HS-27A (cell line): ENCODE results near the gene GARNL3.

Experiments
- DNase-seq: peaks from one replicate; pipeline ENCODE4 v3.0.0-alpha.2; 2012; ENCODE audit warnings: low read depth, missing footprints

The GARNL3 gene

GRCh38 chr9:127405344-127406125 is 141.0 kb downstream of the GARNL3 start:
- no peak for DNase-seq

DNA sequence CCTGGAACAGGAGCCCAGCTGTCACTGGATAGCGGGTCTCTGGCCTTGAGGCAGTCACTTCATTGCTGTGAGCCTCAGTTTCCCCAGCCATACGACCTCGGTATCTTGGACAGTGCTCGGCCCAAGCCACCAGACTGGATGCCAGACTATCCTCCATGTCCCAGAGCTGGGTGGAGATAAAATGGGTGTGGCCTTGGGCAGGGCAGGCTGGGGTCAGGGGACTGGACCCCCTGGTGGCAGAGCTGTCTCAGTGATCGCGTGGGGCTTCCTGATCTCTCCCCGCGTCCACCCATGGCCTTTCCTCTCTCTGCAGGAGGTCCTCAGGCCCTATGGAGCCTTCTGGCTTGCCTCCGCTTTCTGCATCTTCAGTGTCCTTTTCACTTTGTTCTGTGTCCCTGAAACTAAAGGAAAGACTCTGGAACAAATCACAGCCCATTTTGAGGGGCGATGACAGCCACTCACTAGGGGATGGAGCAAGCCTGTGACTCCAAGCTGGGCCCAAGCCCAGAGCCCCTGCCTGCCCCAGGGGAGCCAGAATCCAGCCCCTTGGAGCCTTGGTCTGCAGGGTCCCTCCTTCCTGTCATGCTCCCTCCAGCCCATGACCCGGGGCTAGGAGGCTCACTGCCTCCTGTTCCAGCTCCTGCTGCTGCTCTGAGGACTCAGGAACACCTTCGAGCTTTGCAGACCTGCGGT is 142.4 kb downstream of the GARNL3 start:
- DNase-seq, result no peak

DNA sequence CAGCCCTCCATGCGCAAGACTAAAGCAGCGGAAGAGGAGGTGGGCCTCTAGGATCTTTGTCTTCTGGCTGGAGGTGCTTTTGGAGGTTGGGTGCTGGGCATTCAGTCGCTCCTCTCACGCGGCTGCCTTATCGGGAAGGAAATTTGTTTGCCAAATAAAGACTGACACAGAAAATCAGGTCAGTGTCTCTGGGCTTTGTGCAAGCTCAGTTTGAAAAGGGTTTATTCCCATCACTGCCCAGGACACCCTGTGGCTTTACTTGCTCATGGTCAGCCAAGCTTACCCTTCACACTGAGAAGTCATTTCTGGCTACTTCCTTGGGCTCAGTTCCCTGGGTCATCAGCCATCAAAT is 142.9 kb downstream of the GARNL3 start:
- no peak for DNase-seq

DNA sequence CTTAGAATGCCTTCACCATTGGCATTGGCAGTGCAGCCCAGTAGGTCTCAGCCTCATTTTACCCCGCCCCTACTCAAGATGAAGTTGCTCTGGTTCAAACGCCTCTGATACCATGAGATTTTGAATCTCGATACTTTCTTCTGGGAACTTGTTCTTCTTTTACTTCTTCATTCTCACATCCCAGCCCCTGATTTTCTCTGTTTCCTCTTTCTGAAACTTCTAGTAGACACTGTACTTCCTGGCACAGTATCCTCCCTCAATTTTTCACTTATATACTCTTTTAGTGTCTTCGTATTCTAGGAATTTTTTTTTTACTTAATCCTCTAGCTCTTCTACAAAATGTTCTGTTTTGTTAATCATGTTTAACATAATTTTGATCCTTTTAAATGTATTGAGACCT is 146.5 kb downstream of the GARNL3 start:
- DNase-seq, result no peak

DNA sequence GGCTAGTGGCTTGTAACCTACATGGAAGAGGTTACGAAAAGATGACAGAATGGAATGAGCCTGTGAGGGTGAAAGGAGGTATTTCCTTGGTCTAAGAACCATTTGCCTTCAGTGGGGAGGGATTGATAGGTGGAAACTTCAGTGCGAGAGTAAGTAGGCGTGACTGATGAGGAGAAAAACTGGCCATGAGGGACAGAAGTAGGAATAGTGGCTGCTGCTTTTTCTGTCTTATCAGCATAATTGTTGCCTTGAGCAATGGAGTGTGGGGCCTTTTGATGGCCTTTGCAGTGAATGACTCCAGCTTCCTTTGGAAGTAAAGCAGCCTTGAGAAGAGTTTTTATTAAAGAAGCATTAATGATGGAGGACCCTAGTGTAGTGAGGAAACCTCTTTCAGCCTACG is 150.6 kb downstream of the GARNL3 start:
- DNase-seq, result no peak

DNA sequence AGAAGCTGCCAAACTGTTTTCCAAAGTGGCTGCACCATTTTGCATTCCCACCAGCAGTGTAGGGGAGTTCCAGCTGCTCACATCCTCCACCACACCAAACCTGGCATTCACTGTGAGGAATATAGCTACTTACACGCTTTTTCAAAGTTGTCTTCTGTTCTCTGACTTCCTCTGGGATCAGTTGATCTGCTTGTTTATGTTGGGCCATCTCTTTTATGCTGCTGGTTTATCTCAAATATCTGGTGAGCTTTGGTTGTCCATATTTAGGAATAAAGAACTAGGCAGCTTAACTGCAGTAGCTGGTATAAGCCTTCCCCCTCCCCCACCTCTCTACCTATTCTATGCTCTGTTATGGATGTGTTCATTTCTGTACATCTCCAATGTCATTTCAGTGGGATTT is 151.1 kb downstream of the GARNL3 start:
- DNase-seq, result no peak

DNA sequence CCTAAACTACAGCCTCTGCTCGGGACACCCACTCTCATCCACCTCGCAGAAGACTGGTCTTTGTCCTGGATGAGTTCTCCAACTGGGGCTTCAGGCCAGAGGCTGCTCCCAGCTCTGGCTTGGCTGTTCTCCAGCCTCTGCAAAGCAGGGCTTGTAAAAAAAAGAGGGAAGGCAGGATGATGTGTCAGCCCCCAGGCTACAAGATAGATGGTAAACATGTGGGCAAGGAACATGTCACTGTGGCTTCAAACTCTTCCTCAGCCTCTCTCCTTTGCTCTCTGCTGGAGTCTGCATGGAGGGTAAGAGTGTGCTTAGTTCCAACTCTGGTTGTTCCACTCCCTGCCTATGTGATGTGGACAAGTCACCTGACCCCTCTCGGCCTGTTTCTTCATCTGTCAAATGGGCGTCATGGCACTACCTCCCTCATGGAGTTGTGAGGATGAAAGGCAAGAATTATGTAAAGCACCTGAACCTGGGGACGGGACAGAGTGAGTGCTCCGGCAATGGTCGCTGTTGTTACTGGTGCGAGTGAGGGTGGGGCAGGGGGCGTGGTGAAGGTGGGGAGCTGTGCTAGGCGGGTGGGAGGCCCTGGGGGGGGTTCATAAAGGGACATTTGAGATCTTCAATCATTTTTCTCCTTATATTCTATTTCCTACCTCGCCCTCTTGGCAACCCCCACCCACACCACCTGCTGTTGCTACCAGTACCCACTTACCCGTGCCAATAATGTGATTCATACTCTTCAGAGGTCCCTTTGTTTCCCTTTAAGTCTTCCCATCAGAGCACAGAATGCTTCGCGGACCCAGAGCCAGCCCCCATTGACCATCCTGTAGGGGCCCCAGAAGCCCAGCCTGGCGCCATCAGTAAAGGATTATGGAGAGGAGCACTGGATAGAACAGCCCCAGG is 152.8 kb downstream of the GARNL3 start:
- no peak for DNase-seq

GRCh38 chr9:127418037-127418471 is 153.5 kb downstream of the GARNL3 start:
- no peak for DNase-seq

DNA sequence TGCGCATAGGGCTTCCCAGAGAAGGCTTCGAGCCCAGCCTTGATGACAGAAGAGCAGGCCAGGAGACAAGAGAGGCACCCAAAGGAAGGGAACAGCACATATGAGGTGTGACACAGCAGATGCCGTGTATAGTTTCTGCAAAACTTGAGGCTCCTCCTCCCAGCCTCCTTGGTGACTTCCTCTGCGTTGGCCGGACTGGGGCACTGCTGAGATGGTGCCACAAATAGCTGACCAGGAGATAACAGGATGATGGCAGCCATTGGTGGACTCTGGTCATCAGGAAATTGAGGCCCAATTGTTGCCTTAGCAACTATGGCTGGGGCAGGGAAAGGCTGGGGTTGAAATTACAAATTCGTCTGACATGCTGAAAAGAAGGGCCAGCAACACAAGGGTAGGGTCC is 154.8 kb downstream of the GARNL3 start:
- no peak for DNase-seq

DNA sequence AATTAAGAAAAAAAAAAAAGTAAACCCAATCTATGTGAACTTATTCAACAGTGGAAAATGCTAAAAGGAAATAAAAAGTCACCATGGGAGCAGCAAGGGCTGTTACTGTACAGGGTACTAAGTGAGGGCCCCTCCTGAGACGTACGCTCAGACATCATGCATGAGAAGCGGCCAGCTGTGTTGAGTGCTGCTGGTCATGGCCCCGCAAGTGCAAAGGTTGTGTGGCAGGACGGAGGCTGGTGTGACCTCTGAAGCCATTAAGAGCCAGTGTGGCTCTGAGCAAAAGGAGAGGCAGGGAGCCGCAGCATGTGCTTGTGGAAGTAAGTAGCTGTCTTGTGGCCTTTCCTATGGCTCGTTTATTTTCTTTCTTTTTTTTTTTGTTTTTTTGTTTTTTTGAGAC is 156.5 kb downstream of the GARNL3 start:
- DNase-seq, result no peak

- no peak for DNase-seq
These were observed 157.7 kb downstream of the GARNL3 start for GRCh38 chr9:127422133-127422782.

- no peak for DNase-seq
These were observed 158.2 kb downstream of the GARNL3 start for GRCh38 chr9:127422787-127423186.

DNA sequence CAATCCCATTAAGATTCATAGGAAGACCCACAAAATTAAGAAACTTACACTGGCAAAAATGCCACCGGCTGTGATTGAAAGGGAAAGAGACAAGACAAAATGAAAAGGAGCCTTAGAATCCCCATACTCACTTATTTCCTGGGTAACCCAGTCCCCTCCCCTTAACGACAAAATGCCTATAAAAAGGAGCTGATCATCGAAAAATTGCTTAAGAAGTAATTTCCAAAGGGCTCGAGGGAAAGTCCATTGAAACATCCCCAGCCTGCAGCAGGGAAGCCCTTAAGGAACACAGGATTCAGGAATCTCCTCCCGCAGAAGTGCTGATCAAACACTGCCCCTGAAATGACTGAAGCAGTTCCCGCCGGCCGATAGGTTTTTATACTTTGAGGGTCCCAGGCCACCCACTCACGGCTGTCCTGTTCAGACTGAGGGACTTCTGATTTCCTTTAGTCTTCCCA is 158.9 kb downstream of the GARNL3 start:
- no peak for DNase-seq

DNA sequence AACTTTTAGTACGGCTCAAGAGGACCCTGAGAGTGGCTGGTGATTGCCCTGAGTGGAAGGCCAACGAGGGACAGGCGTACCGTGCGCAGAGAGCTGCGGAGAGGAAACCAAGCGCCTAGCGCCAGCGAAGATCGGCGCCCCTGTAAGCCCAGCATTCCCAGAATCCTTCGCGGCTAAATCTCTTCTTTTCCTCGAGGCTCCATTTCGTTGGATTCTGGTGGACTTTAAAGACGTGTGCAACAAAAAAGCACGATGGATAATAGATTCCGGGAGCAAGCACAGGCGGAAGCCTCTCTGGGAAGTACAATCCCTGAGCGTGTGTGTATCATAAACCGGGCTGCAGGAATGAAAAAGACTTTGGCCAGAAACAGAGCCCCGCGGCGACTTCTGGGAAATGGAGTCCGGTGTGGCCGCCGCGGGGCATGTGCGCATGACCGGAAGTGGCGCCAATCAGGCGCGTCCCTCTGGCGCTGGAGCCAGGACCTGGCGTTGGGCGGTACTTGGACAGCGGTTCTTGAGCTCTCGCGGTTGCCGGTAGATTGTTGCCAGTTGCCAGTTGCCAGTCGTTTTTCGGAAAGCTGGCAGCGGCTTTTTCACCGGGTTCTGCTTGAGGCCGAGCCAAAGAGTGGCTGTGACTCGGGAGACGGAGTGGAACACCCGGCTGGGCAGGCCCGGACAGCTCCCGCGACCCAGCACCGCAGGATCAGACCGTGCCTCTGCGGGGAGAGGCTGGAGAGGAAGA is 159.5 kb downstream of the GARNL3 start, which contains the start of gene ZNF79:
Gene ZNF79 (plus strand): TSS at position 449 of the 742 bp plus-strand sequence. CDS start 406 bp downstream, outside the sequence.
- DNase-seq, result peak; percentile 52

DNA sequence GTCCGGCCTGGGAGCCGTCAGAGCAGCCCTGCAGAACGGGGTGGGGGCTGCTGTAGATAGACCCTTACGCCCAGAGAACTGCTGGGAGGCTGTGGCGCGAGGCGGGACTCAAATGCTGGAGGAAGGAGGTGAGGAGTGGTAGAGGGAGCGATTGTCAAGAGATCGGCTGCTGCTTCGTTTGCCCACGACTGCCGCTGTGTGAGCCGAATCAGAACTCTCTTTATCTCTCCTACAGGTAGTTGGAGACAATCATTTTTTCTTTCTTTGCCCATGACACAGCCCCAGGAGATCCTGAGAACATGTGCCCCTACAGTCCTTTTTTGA is 160.1 kb downstream of the GARNL3 start:
- DNase-seq, result no peak

DNA sequence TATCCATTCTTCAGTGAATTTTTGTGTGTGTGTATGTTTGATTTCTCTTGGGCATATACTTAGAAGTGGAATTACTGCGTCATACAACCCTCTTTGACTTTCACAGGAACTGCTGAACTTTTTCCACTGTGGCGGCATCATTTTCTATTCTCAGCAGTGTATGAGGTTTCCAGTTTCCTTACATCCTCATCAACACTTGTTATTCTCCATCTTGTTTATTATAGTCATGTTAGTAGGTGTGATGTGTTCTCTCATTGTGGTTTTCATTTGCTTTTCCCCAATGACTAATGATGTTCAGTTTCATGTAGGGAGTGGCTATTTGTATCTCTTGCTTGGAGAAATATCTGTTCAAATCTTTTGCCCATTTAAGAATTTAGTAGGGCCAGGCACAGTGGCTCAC is 162.2 kb downstream of the GARNL3 start:
- no peak for DNase-seq

GRCh38 chr9:127428348-127428747 is 163.8 kb downstream of the GARNL3 start:
- DNase-seq, result no peak

- no peak for DNase-seq
These were observed 165.8 kb downstream of the GARNL3 start for GRCh38 chr9:127430415-127430814.

- no peak for DNase-seq
These were observed 173.1 kb downstream of the GARNL3 start for GRCh38 chr9:127437497-127438264.

GRCh38 chr9:127438394-127438793 is 173.8 kb downstream of the GARNL3 start:
- DNase-seq, result no peak
